ENCODE data around the gene NDUFB2.

Gene NDUFB2

DNA sequence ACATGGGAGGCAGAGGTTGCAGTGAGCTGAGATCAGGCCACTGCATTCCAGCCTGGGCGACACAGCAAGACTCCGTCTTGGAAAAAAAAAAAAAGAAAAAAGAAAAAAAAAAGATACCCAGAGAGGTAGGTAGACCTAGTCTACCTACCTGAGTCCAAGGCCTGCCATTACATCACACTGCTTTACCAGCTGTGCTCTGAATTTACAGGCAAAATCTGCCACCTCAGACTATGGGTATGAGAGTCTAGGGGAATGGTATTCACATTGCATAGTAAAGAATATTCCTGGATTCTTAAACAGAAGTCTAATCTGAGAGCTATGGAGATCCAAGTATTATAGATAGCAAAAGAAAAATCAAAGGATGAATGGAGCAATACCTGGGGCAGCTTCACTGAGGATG lies 50.2 kb downstream of the NDUFB2 start:
- DNase-seq = no peak

DNA sequence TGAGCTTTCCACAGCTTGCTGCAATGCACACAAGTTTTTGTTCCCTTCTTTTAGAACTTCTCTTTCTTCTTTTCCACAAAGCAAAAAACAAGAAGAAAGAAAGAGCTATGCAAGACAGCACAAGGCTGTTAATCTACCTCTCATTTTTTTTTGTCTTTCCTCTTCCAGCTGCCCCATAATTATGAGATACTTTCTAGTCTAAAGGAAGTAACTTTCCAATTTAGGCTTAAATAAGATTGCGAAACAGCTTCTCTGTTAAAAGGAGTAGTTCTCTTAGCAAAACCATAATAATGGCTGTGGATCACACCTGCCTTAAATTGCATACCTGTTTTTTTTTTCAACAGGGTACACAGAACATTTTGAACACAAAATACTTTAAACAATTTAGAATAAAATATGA lies 56.0 kb downstream of the NDUFB2 start:
- no peak for DNase-seq

DNA sequence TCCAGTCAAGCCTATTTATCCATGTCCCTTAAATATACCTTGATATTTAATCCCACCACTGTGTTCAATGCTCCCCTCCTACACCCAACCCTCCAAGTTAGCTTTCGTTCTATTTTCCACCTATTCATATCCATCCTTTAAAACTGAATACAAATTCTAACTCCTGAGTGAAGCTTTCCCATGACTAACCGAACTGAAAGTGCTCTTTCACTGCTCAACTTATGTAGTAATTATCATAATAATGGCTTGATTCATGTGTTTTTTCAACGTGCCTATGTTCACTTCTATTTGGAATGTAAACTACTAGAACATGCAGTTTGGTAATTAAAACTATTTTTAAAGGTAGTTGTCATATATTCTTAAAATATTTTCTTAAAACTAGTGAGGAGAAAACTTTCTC lies 58.0 kb downstream of the NDUFB2 start:
- DNase-seq = no peak

Data from NCI-H2081 treated with DMSO at 0.1 percent for 48 hours (cell line).